ENCODE results near the gene WHAMM. TPM values are rescaled to one million over a fixed set of nuclear protein-coding genes. Genes with fewer than 3 reads are reported as not detected.
"Not testable (repeated sequence)": the region's sequence is repeated elsewhere in the genome, so short reads cannot be mapped to it uniquely, and the experiment has no call there.

WHAMM gene
- total and polyA plus RNA-seq, 3 donors from 2014 or later, result 5.3 to 11.0 (median 9.8) TPM

DNA sequence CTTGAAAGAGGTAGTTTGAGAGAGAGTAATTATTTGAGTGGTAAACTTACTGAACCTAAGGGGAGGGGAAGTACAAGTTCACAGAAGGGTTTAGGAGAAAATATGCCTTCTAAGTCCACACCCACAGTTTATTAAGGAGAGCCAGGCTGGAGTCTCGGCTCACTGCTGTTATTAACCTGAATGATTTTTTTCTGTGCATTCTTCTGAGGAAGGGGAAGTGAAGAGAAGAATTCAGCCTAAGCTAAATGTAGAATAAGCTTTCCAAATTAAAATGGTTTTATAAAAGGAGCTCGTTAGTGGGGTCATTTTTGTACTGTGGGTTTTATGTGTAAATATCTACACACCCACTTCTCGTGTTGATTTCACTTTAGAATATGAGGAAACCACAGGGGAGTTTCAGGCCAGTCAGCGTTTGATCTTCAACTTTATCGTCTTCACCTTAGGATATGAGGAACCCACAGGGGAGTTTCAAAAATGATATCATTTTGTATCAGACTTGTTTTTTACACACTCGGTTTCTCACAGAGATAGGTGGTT, 1.5 kb downstream of the WHAMM start:
- no peaks in the 10 kb centered on the region for H3K9me3 ChIP-seq
- no peak for TF ChIP-seq POLR2A (IDR thresholded peaks at IDR 0.05)
- TF ChIP-seq, protein P1, sequence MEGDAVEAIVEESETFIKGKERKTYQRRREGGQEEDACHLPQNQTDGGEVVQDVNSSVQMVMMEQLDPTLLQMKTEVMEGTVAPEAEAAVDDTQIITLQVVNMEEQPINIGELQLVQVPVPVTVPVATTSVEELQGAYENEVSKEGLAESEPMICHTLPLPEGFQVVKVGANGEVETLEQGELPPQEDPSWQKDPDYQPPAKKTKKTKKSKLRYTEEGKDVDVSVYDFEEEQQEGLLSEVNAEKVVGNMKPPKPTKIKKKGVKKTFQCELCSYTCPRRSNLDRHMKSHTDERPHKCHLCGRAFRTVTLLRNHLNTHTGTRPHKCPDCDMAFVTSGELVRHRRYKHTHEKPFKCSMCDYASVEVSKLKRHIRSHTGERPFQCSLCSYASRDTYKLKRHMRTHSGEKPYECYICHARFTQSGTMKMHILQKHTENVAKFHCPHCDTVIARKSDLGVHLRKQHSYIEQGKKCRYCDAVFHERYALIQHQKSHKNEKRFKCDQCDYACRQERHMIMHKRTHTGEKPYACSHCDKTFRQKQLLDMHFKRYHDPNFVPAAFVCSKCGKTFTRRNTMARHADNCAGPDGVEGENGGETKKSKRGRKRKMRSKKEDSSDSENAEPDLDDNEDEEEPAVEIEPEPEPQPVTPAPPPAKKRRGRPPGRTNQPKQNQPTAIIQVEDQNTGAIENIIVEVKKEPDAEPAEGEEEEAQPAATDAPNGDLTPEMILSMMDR (IDR thresholded peaks at IDR 0.05), result no peak
- intact Hi-C loops (cut with DNase I; ENCODE audit: low total_unique reads), result no loop called here
- WGBS, 2 donors, result 0% methylated on average over 6 of the region's 6 CpGs
- H3K36me3 ChIP-seq (ENCODE audit: low read depth, missing control alignments), result no peaks in the 10 kb centered on the region
- H3K4me1 ChIP-seq, result no peaks in the 10 kb centered on the region
- H3K27ac ChIP-seq, result peak overlapping the region; percentile 97 to 100
- DNase-seq, result no peak
- no peaks in the 10 kb centered on the region for H3K27me3 ChIP-seq
- peak overlapping the region; percentile 83 to 97 for H3K4me3 ChIP-seq

DNA sequence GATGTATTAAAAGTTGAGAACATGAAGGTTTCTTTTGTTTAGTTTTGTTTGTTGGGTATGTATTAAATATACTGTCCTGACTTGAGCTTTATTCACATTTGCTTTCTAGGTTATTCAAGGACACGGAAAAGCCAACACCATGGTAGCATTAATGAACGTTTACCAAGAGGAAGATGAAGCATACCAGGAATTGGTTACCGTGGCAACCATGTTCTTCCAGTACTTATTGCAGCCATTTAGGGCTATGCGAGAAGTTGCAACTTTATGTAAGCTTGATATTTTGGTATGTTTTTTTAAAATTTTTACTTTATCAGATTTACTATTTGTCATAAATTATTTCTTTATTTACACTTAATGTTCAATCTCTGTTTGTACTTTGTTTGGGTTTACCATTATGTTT, 3.6 kb downstream of the WHAMM start:
- intact Hi-C loops (cut with DNase I; ENCODE audit: low total_unique reads), result no loop called here
- WGBS, 2 donors, result 75 to 82% methylated on average over 4 of the region's 4 CpGs

DNA sequence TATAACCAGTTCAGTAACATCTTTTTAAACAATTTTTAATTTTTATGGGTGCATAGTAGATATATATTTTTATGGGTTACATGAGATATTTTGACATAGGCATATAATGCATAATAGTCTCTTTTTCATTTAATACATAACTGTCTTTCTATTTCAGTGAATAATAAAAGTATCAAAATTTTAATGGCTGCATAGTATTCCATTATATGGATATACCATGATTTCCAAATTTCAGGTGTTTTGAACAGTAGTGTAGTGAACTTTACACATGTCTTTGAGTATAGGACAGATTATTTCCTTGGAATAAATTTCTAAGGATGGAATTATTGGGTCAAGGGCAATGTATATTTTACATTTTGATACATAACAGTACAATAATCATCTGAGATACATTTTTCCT, 10.7 kb downstream of the WHAMM start:
- Histone ChIP-seq H3K27me3 (no peaks in the 10 kb centered on the region), H3K4me1 (no peaks in the 10 kb centered on the region), H3K27ac (no peak overlapping the region), H3K9me3 (no peaks in the 10 kb centered on the region), H3K4me3 (no peak overlapping the region), H3K36me3 (ENCODE audit: low read depth, missing control alignments) (no peaks in the 10 kb centered on the region)
- intact Hi-C loops (cut with DNase I; ENCODE audit: low total_unique reads), result no loop called here
- DNase-seq, result no peak
- TF ChIP-seq, protein P1 (IDR thresholded peaks at IDR 0.05), result no peak
- no peak for TF ChIP-seq POLR2A (IDR thresholded peaks at IDR 0.05)

More for the DNA sequence above, 3.6 kb downstream of the WHAMM start:
- no peak overlapping the region for H3K27ac ChIP-seq
- no peaks in the 10 kb centered on the region for H3K9me3 ChIP-seq
- no peaks in the 10 kb centered on the region for H3K4me1 ChIP-seq
- no peak overlapping the region for H3K4me3 ChIP-seq
- DNase-seq, result no peak
- H3K27me3 ChIP-seq, result no peaks in the 10 kb centered on the region
- H3K36me3 ChIP-seq (ENCODE audit: low read depth, missing control alignments), result no peaks in the 10 kb centered on the region
- TF ChIP-seq, protein P1 (IDR thresholded peaks at IDR 0.05), result no peak
- TF ChIP-seq POLR2A (IDR thresholded peaks at IDR 0.05), result no peak

DNA sequence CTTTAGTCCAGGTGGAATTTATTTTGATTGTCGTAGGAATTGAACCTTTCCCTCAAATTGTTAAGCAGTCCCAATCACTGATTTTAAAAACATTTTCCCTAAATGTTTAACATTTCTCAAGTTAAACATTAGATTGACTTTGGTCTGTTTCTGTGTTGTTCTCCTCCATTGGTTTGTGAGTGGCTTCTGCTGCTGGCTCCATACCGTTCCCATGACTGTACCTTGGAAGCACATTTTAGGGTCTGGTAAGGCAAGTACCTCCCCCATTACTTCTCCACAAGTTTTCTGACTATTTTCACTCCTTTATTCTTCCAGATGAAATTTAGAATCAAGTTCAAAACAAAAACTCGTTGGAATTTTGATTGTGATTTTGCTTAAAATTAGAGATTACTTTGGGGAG, 12.0 kb downstream of the WHAMM start:
- DNase-seq; H3K27me3 ChIP-seq; H3K9me3 ChIP-seq; H3K36me3 ChIP-seq (ENCODE audit: low read depth, missing control alignments); intact Hi-C loops (cut with DNase I; ENCODE audit: low total_unique reads); H3K4me3 ChIP-seq; H3K4me1 ChIP-seq; H3K27ac ChIP-seq: not testable (repeated sequence)
- 81 to 91% methylated on average over 3 of the region's 3 CpGs for WGBS, 2 donors

DNA sequence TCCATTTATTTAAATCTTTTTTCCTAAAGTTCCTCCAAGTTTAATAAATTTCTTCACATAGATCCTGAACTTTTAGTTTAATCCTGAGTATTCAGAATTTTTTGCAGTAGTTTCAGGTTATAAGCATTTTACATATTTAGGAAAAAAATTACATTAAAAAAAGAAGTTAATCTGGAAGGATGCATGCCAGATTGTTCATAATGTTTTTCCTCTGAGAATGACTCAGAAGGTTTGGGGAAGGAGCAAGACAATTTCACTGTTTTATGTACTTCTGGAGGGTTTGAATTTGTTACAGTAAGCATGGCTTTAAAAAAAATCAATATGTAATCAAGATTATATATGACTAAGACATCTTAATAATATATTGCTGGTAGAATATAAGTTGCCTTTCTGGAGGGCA, 12.4 kb downstream of the WHAMM start:
- H3K27me3 ChIP-seq; H3K36me3 ChIP-seq (ENCODE audit: low read depth, missing control alignments); intact Hi-C loops (cut with DNase I; ENCODE audit: low total_unique reads); H3K9me3 ChIP-seq; H3K4me1 ChIP-seq; DNase-seq; H3K27ac ChIP-seq; H3K4me3 ChIP-seq: not testable (repeated sequence)

DNA sequence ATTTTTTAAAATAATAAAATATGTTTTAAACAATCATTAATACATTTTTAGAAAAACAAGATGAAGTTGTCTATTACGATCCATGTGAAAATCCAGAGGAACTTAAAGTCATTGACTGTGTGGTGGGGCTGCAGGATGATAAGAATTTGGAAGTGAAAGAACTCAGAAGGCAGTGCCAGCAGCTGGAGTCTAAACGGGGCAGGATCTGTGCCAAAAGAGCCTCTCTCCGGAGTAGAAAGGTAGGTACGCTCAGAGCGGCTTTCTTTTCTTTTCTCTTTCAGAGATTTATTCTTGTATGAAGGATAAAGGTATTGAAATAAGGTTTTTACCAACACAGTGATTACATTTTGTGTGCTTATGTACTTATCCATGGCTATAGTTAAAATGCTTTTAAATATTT, 13.6 kb downstream of the WHAMM start:
- no peak overlapping the region for H3K27ac ChIP-seq
- H3K4me1 ChIP-seq, result no peaks in the 10 kb centered on the region
- intact Hi-C loops (cut with DNase I; ENCODE audit: low total_unique reads), result no loop called here
- TF ChIP-seq POLR2A (IDR thresholded peaks at IDR 0.05), result no peak
- H3K36me3 ChIP-seq (ENCODE audit: low read depth, missing control alignments), result no peaks in the 10 kb centered on the region
- no peaks in the 10 kb centered on the region for H3K27me3 ChIP-seq
- no peaks in the 10 kb centered on the region for H3K9me3 ChIP-seq
- 85 to 88% methylated on average over 5 of the region's 5 CpGs for WGBS, 2 donors
- no peak overlapping the region for H3K4me3 ChIP-seq
- DNase-seq, result no peak
